Transverse colon (tissue), 4 donors: ENCODE measurements around the gene KCNF1. TPM values are rescaled to one million over a fixed set of nuclear protein-coding genes. Genes with fewer than 3 reads are reported as not detected.

Experiments
- DNase-seq: peaks from one replicate; pipeline ENCODE4 v3.0.0-alpha.2; 2019
- H3K27ac ChIP-seq, 4 donors: fragments of 200-600 bp; sonication (generic); 2 replicates each; pipeline ENCODE4 v1.5.1; 2016 to 2018; ENCODE audit warnings: inconsistent platforms in 4 of 4
- H3K27me3 ChIP-seq: fragments of 200-600 bp; sonication (generic); 2 replicates; pipeline ENCODE4 v1.5.1; 2017; ENCODE audit warnings: inconsistent platforms
- H3K36me3 ChIP-seq, 4 donors: fragments of 200-600 bp; sonication (generic); 2 replicates each; pipeline ENCODE4 v1.5.1; 2017 to 2019; ENCODE audit warnings: inconsistent platforms in 4 of 4
- H3K4me1 ChIP-seq, 4 donors: fragments of 200-600 bp; sonication (generic); 2 replicates each; pipeline ENCODE4 v1.5.1; 2017 to 2020; ENCODE audit warnings: inconsistent platforms in 4 of 4
- H3K4me3 ChIP-seq, 4 donors: fragments of 200-600 bp; sonication (generic); 1 replicate in 1 of 4; 2 replicates in 3 of 4; pipeline versions ENCODE4 v1.5.1 to v1.6.1; 2017 to 2019; ENCODE audit warnings: inconsistent platforms in 4 of 4
- H3K9me3 ChIP-seq, 2 donors: fragments of 200-600 bp; sonication (generic); 2 replicates each; pipeline ENCODE4 v1.5.1; 2017 to 2019; ENCODE audit warnings: inconsistent platforms in 2 of 2
- CTCF ChIP-seq, 5 experiments: fragments of 200-600 bp in 3 of 5; fragments of 450-650 bp in 2 of 5; sonication (generic) in 3 of 5; IDR thresholded peaks; 1 replicate in 2 of 5; 2 replicates in 3 of 5; pipeline ENCODE4 v1.5.1; 2016 to 2017; ENCODE audit warnings: antibody characterized with exemption in 5 of 5, inconsistent platforms in 3 of 5, mild to moderate bottlenecking in 2 of 5, moderate library complexity in 1 of 5
- EP300 ChIP-seq: sonication (generic); formaldehyde crosslinking; IDR thresholded peaks from one replicate; pipeline ENCODE4 v1.6.1; 2017; ENCODE audit warnings: antibody characterized with exemption, low read depth
- POLR2A ChIP-seq: fragments of 450-650 bp; IDR thresholded peaks from one replicate; pipeline ENCODE4 v1.6.1; 2016; ENCODE audit warnings: antibody characterized with exemption, mild to moderate bottlenecking, moderate library complexity
- POLR2AphosphoS5 ChIP-seq, 3 donors: sonication (generic); formaldehyde crosslinking; IDR thresholded peaks; one replicate each; pipeline ENCODE4 v1.6.1; 2016; ENCODE audit warnings: antibody characterized with exemption in 3 of 3
- WGBS, 2 donors: methylation state at CpG; one replicate each; pipeline ENCODE4 v1.1.5; 2018; ENCODE audit warnings: low coverage in 1 of 2; 5-methylcytosine and 5-hydroxymethylcytosine counted together
- in situ Hi-C, 4 donors: fragments of 200-750 bp; cut with MboI; loops; one replicate each; pipeline versions ENCODE4 v1.15.0 to v1.15.1; 2017; ENCODE audit warnings: low sequenced_read_pairs in 3 of 4, low pct_ligation_motif_present in 1 of 4, low pct_unique_long_range_greater_than_20kb in 1 of 4
- intact Hi-C: fragments of 100-400 bp; cut with DNase I; formaldehyde crosslinking; loops from one replicate; pipeline ENCODE4 v1.15.1; 2023; ENCODE audit warnings: low total_unique reads
- total RNA-seq, 4 donors: library from RNA; depleted of rRNA; stranded (reverse); fragments of >200 nt; gene quantifications; one replicate each; pipeline ENCODE4 v1.1.0, GENCODE V29; 2016

KCNF1 gene
- total RNA-seq, 4 donors from 2014 or later: 0.27 TPM; not detected in 3

- intact Hi-C loops: no loop called here
- 67 to 81% methylated on average over 1 to 4 of the region's 4 CpGs for WGBS, 2 donors
- H3K4me1 ChIP-seq: no peaks in the 10 kb centered on the region
- H3K36me3 ChIP-seq: no peaks in the 10 kb centered on the region
- in situ Hi-C loops: no loop called here
- H3K4me3 ChIP-seq: no peak overlapping the region
- no peak for DNase-seq
- no peaks in the 10 kb centered on the region for H3K27me3 ChIP-seq
- H3K9me3 ChIP-seq: no peaks in the 10 kb centered on the region
- TF ChIP-seq EP300 (no peak), CTCF (IDR thresholded peaks at IDR 0.05) (no peak), POLR2AphosphoS5 (IDR thresholded peaks at IDR 0.05) (no peak), POLR2A (no peak)
- no peak overlapping the region for H3K27ac ChIP-seq
These were observed 17.3 kb upstream of the KCNF1 start for GRCh38 chr2:10894264-10894935.

- H3K9me3 ChIP-seq: no peaks in the 10 kb centered on the region
- 79 to 100% methylated on average over 2 of the region's 2 CpGs for whole genome bisulfite sequencing, 2 donors
- H3K36me3 ChIP-seq: no peaks in the 10 kb centered on the region
- in situ Hi-C loops: no loop called here
- no peak for DNase-seq
- no peak overlapping the region for H3K4me3 ChIP-seq
- no peaks in the 10 kb centered on the region for H3K27me3 ChIP-seq
- no peak overlapping the region for H3K27ac ChIP-seq
- intact Hi-C loops: no loop called here
- TF ChIP-seq EP300 (no peak), POLR2AphosphoS5 (IDR thresholded peaks at IDR 0.05) (no peak), POLR2A (no peak), CTCF (IDR thresholded peaks at IDR 0.05) (no peak)
- no peaks in the 10 kb centered on the region for H3K4me1 ChIP-seq
These were observed 16.5 kb upstream of the KCNF1 start for GRCh38 chr2:10895231-10895630.

- H3K4me3 ChIP-seq: no peak overlapping the region
- no peaks in the 10 kb centered on the region for H3K27me3 ChIP-seq
- TF ChIP-seq POLR2AphosphoS5 (IDR thresholded peaks at IDR 0.05) (no peak), POLR2A (no peak), CTCF (IDR thresholded peaks at IDR 0.05) (no peak), EP300 (no peak)
- peaks cover 0 to 10% (median 3%) of the 10 kb centered on the region in 4 donors for H3K4me1 ChIP-seq
- no peak overlapping the region for H3K27ac ChIP-seq
- in situ Hi-C loops: no loop called here
- H3K9me3 ChIP-seq: no peaks in the 10 kb centered on the region
- no peaks in the 10 kb centered on the region for H3K36me3 ChIP-seq
- no peak for DNase-seq
- WGBS, 2 donors: 87% methylated on average over 4 of the region's 4 CpGs; no CpG with 5 or more reads in 1 of the 2 donors
- intact Hi-C loops: no loop called here
These were observed 13.8 kb upstream of the KCNF1 start for GRCh38 chr2:10897956-10898355.

- DNase-seq: peak; percentile 62
- WGBS, 2 donors: 73 to 76% methylated on average over 7 to 10 of the region's 10 CpGs
- no peaks in the 10 kb centered on the region for H3K9me3 ChIP-seq
These were observed 11.3 kb upstream of the KCNF1 start for GRCh38 chr2:10900216-10901109.

More at GRCh38 chr2:10900216-10901109, 11.3 kb upstream of the KCNF1 start:
- intact Hi-C loops: no loop called here
- TF ChIP-seq CTCF (IDR thresholded peaks at IDR 0.05) (peak; percentile 24 to 64 (median 33)), POLR2AphosphoS5 (IDR thresholded peaks at IDR 0.05) (no peak)
- no peaks in the 10 kb centered on the region for H3K27me3 ChIP-seq
- H3K36me3 ChIP-seq: no peaks in the 10 kb centered on the region
- peak overlapping the region in 3 of 4 donors; percentile 30 to 54 (median 47) for H3K27ac ChIP-seq
- H3K4me1 ChIP-seq: peaks cover 0 to 10% (median 3%) of the 10 kb centered on the region in 4 donors
- in situ Hi-C loops: loop anchor here in 1 of 4 donors (10.0 kb wide), 1 partner anchor 66 kb away; no protein-coding TSS in a partner anchor
- H3K4me3 ChIP-seq: no peak overlapping the region
